OCI-LY7 (cell line): Measurements from ENCODE around the gene AUTS2.

Source experiments
- EZH2phosphoT487 ChIP-seq: fragments of 200-600 bp; sonication (generic); IDR thresholded peaks from 2 replicates; pipeline ENCODE4 v1.6.1; 2018; ENCODE audit warnings: low read depth, borderline replicate concordance, mild to moderate bottlenecking, mixed run types, antibody characterized with exemption, low read length, moderate library complexity, mixed read lengths
- TF ChIP-seq, protein P1 (sequence below): fragments of 200-600 bp; sonication (generic); conservative IDR thresholded peaks from 2 replicates; pipeline ENCODE4 v1.5.1; 2014; ENCODE audit warnings: mild to moderate bottlenecking, antibody characterized with exemption, low read length, moderate library complexity, mixed read lengths

DNA sequence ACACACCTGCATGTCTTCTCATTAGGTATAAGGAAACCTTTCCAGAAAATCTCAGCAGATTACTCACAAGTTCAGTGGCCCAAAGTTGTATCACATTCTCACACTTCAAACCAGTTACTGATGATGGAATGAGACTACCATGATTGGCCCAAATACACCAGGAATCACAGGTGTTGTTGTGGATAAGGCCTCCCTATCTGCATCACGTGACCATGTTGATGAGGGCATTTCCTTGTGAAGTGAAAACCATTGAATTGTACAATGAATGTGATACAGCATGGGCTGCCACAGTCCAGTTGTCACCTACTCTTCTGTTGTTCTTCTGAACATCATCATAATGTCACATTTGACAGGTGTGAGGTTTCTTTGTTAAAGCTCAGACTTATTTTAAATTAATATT lies 431.7 kb downstream of the AUTS2 start:
- TF ChIP-seq, protein P1, sequence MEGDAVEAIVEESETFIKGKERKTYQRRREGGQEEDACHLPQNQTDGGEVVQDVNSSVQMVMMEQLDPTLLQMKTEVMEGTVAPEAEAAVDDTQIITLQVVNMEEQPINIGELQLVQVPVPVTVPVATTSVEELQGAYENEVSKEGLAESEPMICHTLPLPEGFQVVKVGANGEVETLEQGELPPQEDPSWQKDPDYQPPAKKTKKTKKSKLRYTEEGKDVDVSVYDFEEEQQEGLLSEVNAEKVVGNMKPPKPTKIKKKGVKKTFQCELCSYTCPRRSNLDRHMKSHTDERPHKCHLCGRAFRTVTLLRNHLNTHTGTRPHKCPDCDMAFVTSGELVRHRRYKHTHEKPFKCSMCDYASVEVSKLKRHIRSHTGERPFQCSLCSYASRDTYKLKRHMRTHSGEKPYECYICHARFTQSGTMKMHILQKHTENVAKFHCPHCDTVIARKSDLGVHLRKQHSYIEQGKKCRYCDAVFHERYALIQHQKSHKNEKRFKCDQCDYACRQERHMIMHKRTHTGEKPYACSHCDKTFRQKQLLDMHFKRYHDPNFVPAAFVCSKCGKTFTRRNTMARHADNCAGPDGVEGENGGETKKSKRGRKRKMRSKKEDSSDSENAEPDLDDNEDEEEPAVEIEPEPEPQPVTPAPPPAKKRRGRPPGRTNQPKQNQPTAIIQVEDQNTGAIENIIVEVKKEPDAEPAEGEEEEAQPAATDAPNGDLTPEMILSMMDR, result no peak
- TF ChIP-seq EZH2phosphoT487, result no peak
